ENCODE results near the gene SLC35F1.
"Not testable (repeated sequence)": the region's sequence is repeated elsewhere in the genome, so short reads cannot be mapped to it uniquely, and the experiment has no call there.

Gene SLC35F1

DNA sequence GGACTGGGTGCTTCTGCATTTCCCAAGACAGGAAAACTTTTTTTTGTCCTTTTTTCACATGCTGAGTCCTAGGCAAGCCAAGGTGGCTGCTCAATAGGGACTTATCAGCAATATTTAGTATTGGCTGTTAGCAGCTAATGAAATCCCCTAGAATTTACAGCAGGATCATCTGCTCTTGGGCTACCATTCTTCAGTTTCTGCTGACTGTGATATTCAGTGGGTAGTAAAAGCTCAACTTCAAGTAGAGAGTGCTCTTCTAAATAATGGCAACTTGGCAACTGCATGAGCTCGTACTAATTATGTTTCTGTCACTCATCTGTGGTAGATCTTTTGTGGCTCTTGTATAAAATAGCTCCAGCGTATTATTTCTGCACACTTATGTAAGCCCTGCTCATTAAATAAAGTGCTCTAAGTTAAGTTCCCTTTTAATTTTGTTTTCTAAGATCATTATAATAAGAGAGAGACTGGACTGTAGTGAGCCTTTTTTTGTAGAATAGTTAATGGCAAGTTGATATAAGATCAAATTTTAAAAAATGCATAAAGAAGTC lies 110.3 kb downstream of the SLC35F1 start:
- Histone ChIP-seq H3K27me3 (no peaks in the 10 kb centered on the region), H3K36me3 (no peaks in the 10 kb centered on the region), H3K4me3 (ENCODE audit: low read depth, low read length) (no peak overlapping the region), H3K9me3 (no peaks in the 10 kb centered on the region), H3K4me1 (peaks cover 8% of the 10 kb centered on the region)
- TF ChIP-seq, protein P1, sequence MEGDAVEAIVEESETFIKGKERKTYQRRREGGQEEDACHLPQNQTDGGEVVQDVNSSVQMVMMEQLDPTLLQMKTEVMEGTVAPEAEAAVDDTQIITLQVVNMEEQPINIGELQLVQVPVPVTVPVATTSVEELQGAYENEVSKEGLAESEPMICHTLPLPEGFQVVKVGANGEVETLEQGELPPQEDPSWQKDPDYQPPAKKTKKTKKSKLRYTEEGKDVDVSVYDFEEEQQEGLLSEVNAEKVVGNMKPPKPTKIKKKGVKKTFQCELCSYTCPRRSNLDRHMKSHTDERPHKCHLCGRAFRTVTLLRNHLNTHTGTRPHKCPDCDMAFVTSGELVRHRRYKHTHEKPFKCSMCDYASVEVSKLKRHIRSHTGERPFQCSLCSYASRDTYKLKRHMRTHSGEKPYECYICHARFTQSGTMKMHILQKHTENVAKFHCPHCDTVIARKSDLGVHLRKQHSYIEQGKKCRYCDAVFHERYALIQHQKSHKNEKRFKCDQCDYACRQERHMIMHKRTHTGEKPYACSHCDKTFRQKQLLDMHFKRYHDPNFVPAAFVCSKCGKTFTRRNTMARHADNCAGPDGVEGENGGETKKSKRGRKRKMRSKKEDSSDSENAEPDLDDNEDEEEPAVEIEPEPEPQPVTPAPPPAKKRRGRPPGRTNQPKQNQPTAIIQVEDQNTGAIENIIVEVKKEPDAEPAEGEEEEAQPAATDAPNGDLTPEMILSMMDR (IDR thresholded peaks at IDR 0.05; ENCODE audit: low read depth, low read length) = no peak
- no peak for DNase-seq

DNA sequence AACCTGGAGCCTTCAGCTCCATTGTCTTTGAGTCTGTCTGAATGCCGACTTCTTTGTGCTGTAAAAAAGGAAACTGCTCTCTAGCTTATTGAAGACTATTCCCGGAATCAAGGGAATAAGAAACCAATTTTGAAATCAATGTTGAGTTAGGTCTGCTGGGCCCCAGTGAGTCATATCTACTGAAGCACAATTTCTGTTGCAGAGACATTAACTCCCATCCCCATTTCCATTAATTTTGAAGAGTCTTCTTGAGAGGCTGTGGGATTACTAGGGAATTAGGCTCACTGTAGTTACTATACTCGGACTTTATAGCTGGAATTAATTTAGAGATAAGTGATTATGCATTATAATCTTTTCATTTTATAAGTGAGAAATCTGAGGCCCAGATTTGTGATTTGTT lies 116.7 kb downstream of the SLC35F1 start:
- Histone ChIP-seq H3K9me3 (no peaks in the 10 kb centered on the region), H3K4me3 (ENCODE audit: low read depth, low read length) (no peak overlapping the region), H3K27me3 (no peaks in the 10 kb centered on the region), H3K36me3 (no peaks in the 10 kb centered on the region), H3K4me1 (no peaks in the 10 kb centered on the region)
- TF ChIP-seq, protein P1 (IDR thresholded peaks at IDR 0.05; ENCODE audit: low read depth, low read length) = no peak
- no peak for DNase-seq

GRCh38 chr6:118029967-118030366 lies 122.9 kb downstream of the SLC35F1 start:
- no peaks in the 10 kb centered on the region for H3K27me3 ChIP-seq
- H3K4me3 ChIP-seq (ENCODE audit: low read depth, low read length) = no peak overlapping the region
- H3K9me3 ChIP-seq = no peaks in the 10 kb centered on the region
- TF ChIP-seq, protein P1 (IDR thresholded peaks at IDR 0.05; ENCODE audit: low read depth, low read length) = no peak
- DNase-seq = no peak
- no peaks in the 10 kb centered on the region for H3K36me3 ChIP-seq
- H3K4me1 ChIP-seq = no peaks in the 10 kb centered on the region

DNA sequence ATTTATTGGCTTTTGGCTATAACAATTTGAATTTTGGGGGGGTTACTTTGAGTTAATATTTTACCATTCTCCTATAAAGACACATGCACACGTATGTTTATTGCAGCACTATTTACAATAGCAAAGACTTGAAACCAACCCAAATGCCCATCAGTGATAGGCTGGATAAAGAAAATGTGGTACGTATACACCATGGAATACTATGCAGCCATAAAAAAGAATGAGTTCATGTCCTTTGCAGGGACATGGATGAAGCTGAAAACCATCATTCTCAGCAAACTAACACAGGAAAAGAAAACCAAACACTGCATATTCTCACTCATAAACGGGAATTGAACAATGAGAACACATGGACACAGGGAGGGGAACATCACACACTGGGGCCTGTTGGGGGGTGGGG lies 130.4 kb downstream of the SLC35F1 start:
- not testable (repeated sequence) for H3K36me3 ChIP-seq; DNase-seq; H3K4me1 ChIP-seq; H3K27me3 ChIP-seq; H3K9me3 ChIP-seq; H3K4me3 ChIP-seq (ENCODE audit: low read depth, low read length)

- TF ChIP-seq, protein P1 (IDR thresholded peaks at IDR 0.05; ENCODE audit: low read depth, low read length) = no peak
- Histone ChIP-seq H3K4me3 (ENCODE audit: low read depth, low read length) (no peak overlapping the region), H3K27me3 (no peaks in the 10 kb centered on the region), H3K4me1 (no peaks in the 10 kb centered on the region), H3K36me3 (no peaks in the 10 kb centered on the region), H3K9me3 (no peaks in the 10 kb centered on the region)
- DNase-seq = no peak
These were observed 135.8 kb downstream of the SLC35F1 start for GRCh38 chr6:118042855-118043254.

DNA sequence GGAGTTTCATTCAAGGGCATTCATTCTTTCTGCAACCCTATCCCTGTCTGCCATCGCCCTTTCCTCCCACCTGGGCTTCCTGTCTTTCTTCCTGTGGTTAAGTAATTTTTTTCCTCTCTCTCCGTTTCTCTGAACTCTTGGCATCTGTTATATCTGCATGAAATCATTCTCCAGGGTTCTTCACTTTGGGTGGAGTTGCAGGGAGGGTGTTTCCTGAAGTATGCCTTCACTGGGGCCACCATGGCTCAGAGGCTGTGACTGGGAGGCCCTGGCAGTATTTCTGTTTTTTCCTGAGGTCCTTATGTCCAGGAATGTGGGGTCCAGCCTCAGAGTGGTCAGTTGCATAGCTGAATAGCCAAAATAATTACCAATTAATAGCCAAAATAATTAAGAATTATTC lies 137.2 kb downstream of the SLC35F1 start:
- H3K27me3 ChIP-seq = no peaks in the 10 kb centered on the region
- TF ChIP-seq, protein P1 (IDR thresholded peaks at IDR 0.05; ENCODE audit: low read depth, low read length) = no peak
- DNase-seq = no peak

DNA sequence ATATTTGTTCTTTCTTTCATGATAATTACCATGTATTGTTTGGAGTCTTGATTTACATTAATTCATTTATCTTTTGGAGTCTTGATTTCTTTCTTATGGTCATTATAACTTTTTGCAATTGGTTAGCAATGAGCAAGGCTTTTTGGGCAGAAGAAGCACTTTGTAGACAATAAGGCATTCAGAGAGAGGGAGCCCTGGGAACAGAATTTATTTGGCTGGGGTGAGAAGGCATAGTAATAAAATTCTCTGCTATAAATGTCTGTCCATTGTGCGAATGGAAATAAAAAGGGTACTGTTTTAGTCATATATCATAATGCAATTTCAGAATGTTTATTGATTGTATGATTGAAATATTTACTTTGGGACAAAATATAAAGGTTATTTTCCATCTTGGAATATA lies 147.0 kb downstream of the SLC35F1 start:
- H3K36me3 ChIP-seq = no peaks in the 10 kb centered on the region
- no peak overlapping the region for H3K4me3 ChIP-seq (ENCODE audit: low read depth, low read length)
- peaks cover 12% of the 10 kb centered on the region for H3K4me1 ChIP-seq
- H3K9me3 ChIP-seq = no peaks in the 10 kb centered on the region
- TF ChIP-seq, protein P1 (IDR thresholded peaks at IDR 0.05; ENCODE audit: low read depth, low read length) = no peak
- DNase-seq = no peak
- no peaks in the 10 kb centered on the region for H3K27me3 ChIP-seq

More for the DNA sequence above, 137.2 kb downstream of the SLC35F1 start:
- no peaks in the 10 kb centered on the region for H3K9me3 ChIP-seq
- no peaks in the 10 kb centered on the region for H3K36me3 ChIP-seq
- H3K4me3 ChIP-seq (ENCODE audit: low read depth, low read length) = no peak overlapping the region
- H3K4me1 ChIP-seq = no peaks in the 10 kb centered on the region
